ENCODE results near the gene SIPA1L3.

- TF ChIP-seq ZNF302 (CRISPR knock-in tag; IDR thresholded peaks at IDR 0.05) (no peak), CTCF (IDR thresholded peaks at IDR 0.05) (no peak), E2F6 (IDR thresholded peaks at IDR 0.05; ENCODE audit: borderline replicate concordance, low read depth) (no peak), MAZ (IDR thresholded peaks at IDR 0.05; ENCODE audit: borderline replicate concordance, low read depth, low read length) (no peak), CEBPB (IDR thresholded peaks at IDR 0.05) (no peak), POLR2A (IDR thresholded peaks at IDR 0.05; ENCODE audit: low read length) (no peak), EP300 (IDR thresholded peaks at IDR 0.05) (no peak), HOXA7 (CRISPR knock-in tag; IDR thresholded peaks at IDR 0.05) (no peak), PBX3 (IDR thresholded peaks at IDR 0.05) (no peak), ZSCAN20 (CRISPR knock-in tag; IDR thresholded peaks at IDR 0.05) (no peak), JUNB (IDR thresholded peaks at IDR 0.05) (no peak), SREBF2 (IDR thresholded peaks at IDR 0.05) (no peak), PHF8 (IDR thresholded peaks at IDR 0.05; ENCODE audit: borderline replicate concordance, low read depth) (no peak)
Observed at GRCh38 chr19:38162094-38162493, 255.1 kb downstream of the SIPA1L3 start.
